Measurements from ENCODE around the gene ABLIM1.

ABLIM1 gene

DNA sequence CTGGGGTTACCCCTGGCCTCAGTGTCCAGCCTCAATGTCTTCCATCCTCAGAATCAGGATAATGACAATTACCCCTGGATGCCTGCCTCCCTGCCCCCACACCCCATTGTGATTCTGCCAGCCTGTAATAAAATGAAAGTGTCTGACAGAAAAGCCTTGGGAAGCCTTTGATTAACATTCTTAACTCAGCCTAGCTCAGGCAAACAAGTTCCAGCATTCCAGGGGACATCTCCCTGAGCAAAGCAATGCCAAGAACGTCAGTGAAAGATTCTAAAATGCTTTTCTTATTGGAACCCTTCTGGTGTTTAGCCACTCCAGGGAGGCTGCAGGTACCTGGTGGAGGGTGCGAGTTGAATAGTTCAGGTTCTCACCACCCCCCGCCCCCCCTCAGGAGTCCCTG is 272.5 kb downstream of the ABLIM1 start:
- no peak for DNase-seq (ENCODE audit: low spot score)

DNA sequence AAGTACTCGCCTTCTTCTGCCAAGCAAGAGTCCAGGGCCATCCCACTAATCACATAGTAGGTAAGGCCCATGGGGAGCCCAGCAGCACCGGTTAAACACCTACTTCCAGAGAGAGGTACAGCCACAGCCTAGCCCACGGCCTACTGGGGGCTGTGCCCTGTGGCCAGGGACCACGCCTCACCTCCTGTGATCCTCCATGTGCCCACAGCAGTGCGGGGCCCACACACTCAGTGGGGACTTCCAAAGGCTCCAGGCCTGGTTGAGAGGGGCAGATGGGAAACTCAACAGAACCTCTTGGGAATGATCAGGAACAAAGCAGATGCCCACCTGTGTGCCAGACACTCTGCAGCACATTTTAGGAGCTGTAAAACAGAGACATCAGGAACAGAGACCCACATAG is 273.5 kb downstream of the ABLIM1 start:
- DNase-seq (ENCODE audit: low spot score), result no peak

DNA sequence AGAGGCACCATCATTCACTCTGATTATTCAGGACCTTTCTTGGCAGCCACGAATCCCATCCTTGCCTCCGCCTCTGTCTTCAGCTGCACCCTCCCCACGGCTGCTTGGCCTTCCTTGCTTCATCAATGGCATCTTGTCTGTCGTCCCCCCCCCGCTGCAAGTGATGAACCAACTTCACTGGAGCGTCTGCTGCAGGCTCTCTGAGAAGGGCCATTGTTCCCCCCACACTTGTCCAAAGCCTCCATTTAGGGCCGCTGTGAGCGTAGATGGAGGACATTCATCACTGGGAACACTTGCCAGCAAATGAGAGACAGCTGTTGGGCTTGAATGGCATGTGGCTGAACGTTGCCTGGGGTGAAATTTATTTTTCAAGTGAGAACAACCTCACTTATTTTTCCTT is 273.9 kb downstream of the ABLIM1 start:
- DNase-seq (ENCODE audit: low spot score), result no peak
